NCI-H510A treated with DMSO at 0.1 percent for 48 hours (cell line): ENCODE data around the gene SCD.
"Not testable (repeated sequence)": the region's sequence is repeated elsewhere in the genome, so short reads cannot be mapped to it uniquely, and the experiment has no call there.

ENCODE experiments used
- DNase-seq: peaks from one replicate; lab custom pipeline; 2025; lab: John Stamatoyannopoulos, UW

SCD gene

GRCh38 chr10:100346765-100347567, at the start of gene SCD:
Gene SCD (plus strand): TSS chr10:100347233. CDS start chr10:100347505, 272 bp downstream.
- peak; percentile 93 for DNase-seq

GRCh38 chr10:100297242-100297641, 49.8 kb upstream of the SCD start:
- DNase-seq = no peak

GRCh38 chr10:100301123-100301522, 45.9 kb upstream of the SCD start:
- not testable (repeated sequence) for DNase-seq

- peak; percentile 43 for DNase-seq
Measured at GRCh38 chr10:100303724-100304319, 43.2 kb upstream of the SCD start.

- no peak for DNase-seq
Measured at GRCh38 chr10:100304414-100304813, 42.6 kb upstream of the SCD start.

- no peak for DNase-seq
Measured at GRCh38 chr10:100306861-100307260, 40.2 kb upstream of the SCD start.

GRCh38 chr10:100307684-100308083, 39.3 kb upstream of the SCD start:
- DNase-seq = no peak

- DNase-seq = no peak
Measured at GRCh38 chr10:100311298-100311697, 35.7 kb upstream of the SCD start.

GRCh38 chr10:100315615-100316014, 31.4 kb upstream of the SCD start:
- no peak for DNase-seq

- DNase-seq = no peak
Measured at GRCh38 chr10:100318207-100318606, 28.8 kb upstream of the SCD start.

GRCh38 chr10:100319707-100320402, 27.2 kb upstream of the SCD start:
- no peak for DNase-seq

GRCh38 chr10:100325158-100325557, 21.9 kb upstream of the SCD start:
- DNase-seq = no peak

GRCh38 chr10:100327007-100327717, 19.9 kb upstream of the SCD start:
- DNase-seq = no peak

- no peak for DNase-seq
Measured at GRCh38 chr10:100327718-100328009, 19.4 kb upstream of the SCD start.

GRCh38 chr10:100328198-100328597, 18.8 kb upstream of the SCD start:
- DNase-seq = no peak

- DNase-seq = no peak
Measured at GRCh38 chr10:100330079-100330478, 17.0 kb upstream of the SCD start, which contains the start of gene PKD2L1. Gene PKD2L1 (minus strand): TSS chr10:100330228. CDS start chr10:100330103, 125 bp downstream.

- no peak for DNase-seq
Measured at GRCh38 chr10:100333106-100333505, 13.9 kb upstream of the SCD start.

GRCh38 chr10:100333661-100334440, 13.2 kb upstream of the SCD start:
- DNase-seq = no peak

GRCh38 chr10:100334762-100335161, 12.3 kb upstream of the SCD start:
- no peak for DNase-seq

- DNase-seq = peak; percentile 69
Measured at GRCh38 chr10:100338434-100339036, 8.5 kb upstream of the SCD start.

GRCh38 chr10:100339236-100339635, 7.8 kb upstream of the SCD start:
- no peak for DNase-seq
